ENCODE data around the gene RAB8B. TPM values are rescaled to one million over a fixed set of nuclear protein-coding genes. Genes with fewer than 3 reads are reported as not detected.

RAB8B gene
- total RNA-seq, 1 experiment from 2014 or later, result 33.8 TPM

GRCh38 chr15:63252292-63252691, 62.9 kb downstream of the RAB8B start:
- H3K23ac ChIP-seq (ENCODE audit: insufficient read length, low read depth, low read length), result no peak overlapping the region
- H3K4me3 Mint-ChIP-seq, result no peak overlapping the region
- no peak overlapping the region for H2BK5ac ChIP-seq (ENCODE audit: insufficient read length, low read length)

More at GRCh38 chr15:63252292-63252691, 62.9 kb downstream of the RAB8B start:
- no peak for TF ChIP-seq CTCF (conservative IDR thresholded peaks at IDR 0.05)
- Histone ChIP-seq H4K20me1 (ENCODE audit: control insufficient read depth, insufficient read depth, insufficient read length) (no peaks in the 10 kb centered on the region), H2BK20ac (ENCODE audit: low read depth, low read length, poor library complexity, severe bottlenecking) (no peak overlapping the region), H2BK120ac (ENCODE audit: low read depth, low read length, poor library complexity, severe bottlenecking) (no peak overlapping the region), H2AFZ (ENCODE audit: low read length) (no peak overlapping the region), H2BK12ac (ENCODE audit: insufficient read length, low read depth, low read length) (no peak overlapping the region), H3K79me1 (ENCODE audit: insufficient read depth, low read depth, low read length, poor library complexity, severe bottlenecking) (no peaks in the 10 kb centered on the region), H3K9ac (ENCODE audit: extremely low read depth, insufficient read length, low read length) (no peak overlapping the region), H4K8ac (replicated peaks; ENCODE audit: insufficient read length, low read depth, low read length) (no peak overlapping the region), H3K23me2 (ENCODE audit: insufficient read length, low read depth, low read length, poor library complexity, severe bottlenecking) (no peaks in the 10 kb centered on the region), H2BK15ac (ENCODE audit: low read depth, low read length) (no peak overlapping the region), H2AK5ac (ENCODE audit: insufficient read length, low read length) (no peak overlapping the region), H3K79me2 (ENCODE audit: insufficient read depth, low read length) (no peaks in the 10 kb centered on the region), H3T11ph (ENCODE audit: low read length) (no peak overlapping the region), H3K4ac (ENCODE audit: low read depth, low read length) (no peak overlapping the region), H3K27me3 (ENCODE audit: insufficient read depth, low read length) (no peaks in the 10 kb centered on the region), H3K27ac (ENCODE audit: insufficient read length, low read depth, low read length) (no peak overlapping the region), H4K5ac (ENCODE audit: insufficient read length, low read depth, low read length) (no peak overlapping the region), H3K4me2 (ENCODE audit: insufficient read depth, insufficient read length, low read length) (no peak overlapping the region), H3K14ac (ENCODE audit: insufficient read depth, low read length) (no peak overlapping the region), H3K9me3 (ENCODE audit: control insufficient read depth, low read depth, low read length) (no peaks in the 10 kb centered on the region), H3K18ac (ENCODE audit: insufficient read length, low read depth, low read length) (no peak overlapping the region), H3K56ac (ENCODE audit: insufficient read length, low read depth, low read length) (no peak overlapping the region), H3K4me1 (ENCODE audit: insufficient read depth, low read length) (no peaks in the 10 kb centered on the region; the same call in 1 of the 2 replicates), H4K91ac (ENCODE audit: insufficient read length, low read depth, low read length) (no peak overlapping the region)
- no peak for DNase-seq
- WGBS (ENCODE audit: extremely low coverage, insufficient read length, low lambda C conversion rate), result no CpG with 5 or more reads among the region's 2 CpGs
- Mint-ChIP-seq H3K36me3 (ENCODE audit: insufficient read depth in 1 of 3, low read depth in 3 of 3) (peaks cover 3 to 16% (median 5%) of the 10 kb centered on the region in 3 experiments), H3K27ac (no peak overlapping the region), H3K9me3 (no peaks in the 10 kb centered on the region), H3K27me3 (ENCODE audit: low read depth) (no peaks in the 10 kb centered on the region), H3K4me1 (peaks cover 21 to 26% of the 10 kb centered on the region in 2 experiments)

Measured in H9 (cell line).